Retinal pigment epithelial cell (primary cell): ENCODE measurements around the gene CCDC177.

Source experiments
- DNase-seq: peaks from one replicate; pipeline ENCODE4 v3.0.0-alpha.2; 2010; ENCODE audit warnings: low read depth
- H3K4me3 ChIP-seq: 2 replicates; pipeline ENCODE4 v1.5.1; 2011; ENCODE audit warnings: mild to moderate bottlenecking, low read length, control low read depth, moderate library complexity
- CTCF ChIP-seq: conservative IDR thresholded peaks from 2 replicates; pipeline ENCODE4 v1.5.1; 2011; ENCODE audit warnings: low read depth, low read length, control low read depth, inconsistent platforms

The CCDC177 gene

GRCh38 chr14:69567563-69567962 is 7.1 kb downstream of the CCDC177 start:
- DNase-seq: no peak
- no peak for TF ChIP-seq CTCF
- H3K4me3 ChIP-seq: no peak overlapping the region

GRCh38 chr14:69561893-69562292 is 12.8 kb downstream of the CCDC177 start:
- H3K4me3 ChIP-seq: no peak overlapping the region
- no peak for DNase-seq
- TF ChIP-seq CTCF: no peak

GRCh38 chr14:69560826-69561225 is 13.8 kb downstream of the CCDC177 start:
- no peak for TF ChIP-seq CTCF
- H3K4me3 ChIP-seq: no peak overlapping the region
- DNase-seq: no peak

GRCh38 chr14:69559581-69560011 is 15.1 kb downstream of the CCDC177 start:
- no peak for TF ChIP-seq CTCF
- no peak for DNase-seq
- no peak overlapping the region for H3K4me3 ChIP-seq

GRCh38 chr14:69558774-69559173 is 15.9 kb downstream of the CCDC177 start:
- no peak for TF ChIP-seq CTCF
- H3K4me3 ChIP-seq: no peak overlapping the region
- DNase-seq: no peak

- no peak for DNase-seq
- no peak overlapping the region for H3K4me3 ChIP-seq
- no peak for TF ChIP-seq CTCF
These were observed 20.2 kb downstream of the CCDC177 start for GRCh38 chr14:69554500-69554899.

GRCh38 chr14:69553252-69553651 is 21.4 kb downstream of the CCDC177 start:
- no peak for DNase-seq
- no peak for TF ChIP-seq CTCF
- no peak overlapping the region for H3K4me3 ChIP-seq
